K562 (cell line): ENCODE measurements around the gene RABEPK. TPM values are rescaled to one million over a fixed set of nuclear protein-coding genes. Genes with fewer than 3 reads are reported as not detected.

Experiments
- ATAC-seq: fragments of 200-7000 bp; cut with Tn5 transposase; 3 replicates; pipeline ENCODE4 v1.9.1; 2020; ENCODE audit warnings: moderate library complexity
- BruUV-seq: library from RNA; stranded (reverse); fragments of 400-500 nt; replicated peaks from 2 replicates; lab custom pipeline; 2021; lab: Mats Ljungman, UMichigan
- CTCF ChIA-PET: fragments of 300-600 bp; formaldehyde crosslinking; extraction: SDS; loops from one replicate; lab custom pipeline; 2021; ENCODE audit warnings: low intra/inter-chr PET ratio; lab: Yijun Ruan, JAX
- POLR2A ChIA-PET: fragments of 300-600, 350-650 bp; sonication (Branson Sonifier 250); formaldehyde crosslinking; extraction: SDS; loops from one replicate; lab custom pipeline; 2021; ENCODE audit warnings: antibody characterized with exemption, inconsistent platforms; lab: Yijun Ruan, JAX
- DNase-seq, 4 experiments: peaks; one replicate each; pipeline versions ENCODE4 v3.0.0 to v3.0.0-alpha.2; 2011 to 2018; ENCODE audit warnings: low spot score in 3 of 4, mixed read lengths in 3 of 4; ENCODE audit errors: extremely low read depth in 1 of 4
- FAIRE-seq: peaks from 2 replicates; lab custom pipeline; 2011; peaks lifted over from hg19 to GRCh38; lab: Jason Lieb, UNC
- H2AFZ ChIP-seq: 2 replicates; pipeline ENCODE4 v1.6.0; 2011; ENCODE audit warnings: low read depth, low read length, control low read depth, inconsistent platforms
- H3K27ac ChIP-seq: fragments of 200-600 bp; 3 replicates; pipeline ENCODE4 v1.8.0; 2011; ENCODE audit warnings: low read depth, mild to moderate bottlenecking, control low read depth, inconsistent platforms, low read length, moderate library complexity, mixed read lengths; ENCODE audit errors: extremely low read depth
- H3K27me3 ChIP-seq, 2 experiments: fragments of 300-600 bp in 1 of 2; 2 replicates in 1 of 2; 3 replicates in 1 of 2; pipeline versions ENCODE4 v1.6.0 to v1.8.0; 2011; ENCODE audit warnings: inconsistent platforms in 2 of 2, low read length in 2 of 2, mild to moderate bottlenecking in 1 of 2, mixed read lengths in 1 of 2, moderate library complexity in 1 of 2; ENCODE audit not compliant: control insufficient read depth in 2 of 2, insufficient read depth in 2 of 2
- H3K36me3 ChIP-seq: fragments of 300-600 bp; 3 replicates; pipeline ENCODE4 v1.8.0; 2011; ENCODE audit warnings: mild to moderate bottlenecking, low read length, inconsistent platforms; ENCODE audit not compliant: control insufficient read depth, insufficient read depth
- H3K4me1 ChIP-seq, 2 experiments: fragments of 200-600 bp in 1 of 2; replicated peaks in 1 of 2; 2 replicates in 1 of 2; 3 replicates in 1 of 2; pipeline versions ENCODE4 v1.5.1 to v1.8.0; 2011; ENCODE audit warnings: inconsistent platforms in 2 of 2, low read length in 2 of 2, mild to moderate bottlenecking in 1 of 2, mixed read lengths in 1 of 2, moderate library complexity in 1 of 2; ENCODE audit not compliant: control insufficient read depth in 2 of 2, insufficient read depth in 2 of 2
- H3K4me2 ChIP-seq: 2 replicates; pipeline ENCODE4 v1.6.1; 2011; ENCODE audit warnings: low read length, control low read depth, inconsistent platforms, mixed read lengths; ENCODE audit not compliant: insufficient read depth
- H3K4me3 ChIP-seq: fragments of 200-600 bp; sonication (generic), shearing (Covaris generic); 2 replicates; pipeline ENCODE4 v1.5.1; 2016; ENCODE audit warnings: control low read depth, inconsistent platforms
- H3K79me2 ChIP-seq: fragments of 200-600 bp; 3 replicates; pipeline ENCODE4 v1.8.0; 2011; ENCODE audit warnings: low read length, inconsistent platforms; ENCODE audit not compliant: control insufficient read depth, insufficient read depth
- H3K9ac ChIP-seq, 2 experiments: 2 replicates each; pipeline versions ENCODE4 v1.6.0 to v1.6.1; 2011; ENCODE audit warnings: low read depth in 2 of 2, low read length in 2 of 2, control low read depth in 1 of 2, inconsistent platforms in 1 of 2, mild to moderate bottlenecking in 1 of 2, mixed read lengths in 1 of 2; ENCODE audit not compliant: insufficient read depth in 1 of 2
- H3K9me1 ChIP-seq: one replicate; pipeline ENCODE4 v1.6.0; 2011; ENCODE audit warnings: inconsistent platforms, mild to moderate bottlenecking, low read length, moderate library complexity; ENCODE audit not compliant: control insufficient read depth, insufficient read depth
- H3K9me3 ChIP-seq: replicated peaks from 2 replicates; pipeline ENCODE4 v1.5.1; 2011; ENCODE audit warnings: low read depth, low read length, inconsistent platforms; ENCODE audit not compliant: control insufficient read depth, insufficient read depth
- H4K20me1 ChIP-seq: replicated peaks from 2 replicates; pipeline ENCODE4 v1.6.1; 2011; ENCODE audit warnings: low read length, inconsistent platforms, mixed read lengths; ENCODE audit not compliant: control insufficient read depth, insufficient read depth
- HCFC1 ChIP-seq: IDR thresholded peaks from 2 replicates; pipeline ENCODE4 v1.6.1; 2012; ENCODE audit warnings: low read depth, low read length, improper control_type of control experiment
- PHF8 ChIP-seq: fragments of 200-600 bp; sonication (generic); IDR thresholded peaks from 2 replicates; pipeline ENCODE4 v1.6.1; 2012; ENCODE audit warnings: mixed run types, mild to moderate bottlenecking, inconsistent platforms, low read length, moderate library complexity, borderline replicate concordance
- PRPF4 ChIP-seq: fragments of 200-400 bp; formaldehyde crosslinking; IDR thresholded peaks from one replicate; pipeline ENCODE4 v1.6.1; 2017; ENCODE audit warnings: low read length, low read depth, mild to moderate bottlenecking; ENCODE audit not compliant: insufficient read depth, poor library complexity, severe bottlenecking
- SETDB1 ChIP-seq: IDR thresholded peaks from one replicate; pipeline ENCODE4 v1.6.1; 2012; ENCODE audit warnings: low read length, control low read depth, inconsistent platforms
- WGBS: fragments of 100-300 bp; shearing (Covaris generic); methylation state at CpG from one replicate; pipeline ENCODE4 v1.1.6; 2016; ENCODE audit warnings: low coverage, mixed read lengths; ENCODE audit not compliant: insufficient coverage; ENCODE audit errors: missing lambda C conversion rate; 5-methylcytosine and 5-hydroxymethylcytosine counted together
- in situ Hi-C: fragments of 300-500 bp; cut with MboI; formaldehyde crosslinking; loops from 4 replicates; pipeline ENCODE4 v1.15.0; 2018; ENCODE audit warnings: inconsistent platforms, mixed read lengths
- intact Hi-C: fragments of 100-400 bp; cut with micrococcal nuclease; formaldehyde crosslinking; loops from 2 replicates; pipeline ENCODE4 v1.14.2; 2022
- polyA plus RNA-seq, 8 experiments: library from polyadenylated mRNA; depleted of rRNA in 4 of 8; stranded (reverse) in 5 of 8; unstranded in 3 of 8; fragments of >200 nt; fragmentation: Nextera tagmentation in 2 of 8; fragmentation: Illumina TruSeq in 1 of 8; extraction: Ambion mirVana in 2 of 8; extraction: Trizol in 1 of 8; gene quantifications; 2 replicates each; pipeline versions ENCODE4 v1.2.1 to v1.2.3, GENCODE V29; 2011 to 2014; ENCODE audit warnings: inconsistent platforms in 1 of 8, missing spikeins in 1 of 8
- total RNA-seq, 7 experiments: library from RNA; depleted of rRNA in 6 of 7; stranded (reverse); fragments of >200 nt in 6 of 7; fragmentation: Illumina TruSeq in 2 of 7; extraction: Trizol in 2 of 7; gene quantifications; 2 replicates each; pipeline versions ENCODE4 v1.2.1 to v1.2.3, GENCODE V29; 2011 to 2021; ENCODE audit warnings: low replicate concordance in 1 of 7
- TF ChIP-seq, protein P1 (sequence below): fragments of 450-650 bp; IDR thresholded peaks from 2 replicates; pipeline ENCODE4 v1.7.0; 2016; ENCODE audit warnings: borderline replicate concordance

Gene RABEPK
- total and polyA plus RNA-seq, 9 of the 15 experiments (the other 6 are each of a cell fraction or from before 2014, with no cell fraction given): 38.3 to 113 (median 52.8) TPM

DNA sequence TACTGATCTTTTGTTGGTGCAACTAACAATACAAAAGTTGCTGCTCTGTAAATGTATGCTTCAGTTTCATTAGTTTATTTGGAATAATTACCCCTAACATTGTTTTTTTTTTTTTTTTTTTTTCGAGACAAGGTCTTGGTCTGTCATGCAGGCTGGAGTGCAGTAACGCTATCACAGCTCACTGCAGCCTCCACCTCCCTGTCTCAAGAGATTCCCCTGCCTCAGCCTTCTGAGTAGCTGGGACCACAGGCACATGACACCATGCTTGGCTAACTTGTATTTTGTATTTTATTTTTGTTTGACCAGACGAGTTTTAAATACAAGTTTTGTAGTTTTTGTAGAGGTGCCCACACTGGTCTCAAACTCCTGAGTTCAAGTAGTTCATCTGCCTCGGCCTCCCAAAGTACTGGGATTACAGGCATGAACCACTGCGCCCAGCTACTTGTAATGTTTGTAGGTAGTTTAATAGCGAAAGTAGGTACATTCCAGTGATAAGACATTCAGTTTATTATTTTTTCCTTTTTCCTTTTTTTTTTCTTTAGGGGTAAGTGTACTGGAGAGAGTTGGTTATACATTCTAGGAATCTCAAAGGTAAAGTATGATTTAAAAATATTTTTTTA lies 68.2 kb downstream of the RABEPK start:
- DNase-seq: no peak
- Histone ChIP-seq H3K36me3 (peaks cover 52% of the 10 kb centered on the region; the same call in 2 of the 3 replicates), H3K27me3 (no peaks in the 10 kb centered on the region), H3K9me1 (no peaks in the 10 kb centered on the region), H3K79me2 (peaks cover 95% of the 10 kb centered on the region), H4K20me1 (no peaks in the 10 kb centered on the region), H3K4me2 (no peak overlapping the region), H3K4me1 (peaks cover 12 to 19% of the 10 kb centered on the region in 2 experiments; a peak in 4 of 5 replicates), H3K27ac (peak overlapping the region; percentile 59; the same call in 1 of the 3 replicates), H2AFZ (no peak overlapping the region), H3K4me3 (no peak overlapping the region), H3K9me3 (no peaks in the 10 kb centered on the region)
- ChIA-PET POLR2A (interaction anchor here (0.5 to 1.3 kb wide), 6 partner anchors 8 to 359 kb away, joined by 3 to 6 read pairs (median 4); partner anchors contain the start of gene HSPA5), CTCF (no interaction called here)
- in situ Hi-C loops: loop anchor here (25.0 kb wide), 1 partner anchor 1219 kb away; no protein-coding TSS in a partner anchor
- WGBS: 65% methylated on average over 5 of the region's 6 CpGs
- intact Hi-C loops: no loop called here
- ATAC-seq: peak; percentile 63
- TF ChIP-seq PRPF4 (no peak), HCFC1 (no peak), SETDB1 (no peak), PHF8 (no peak)
- TF ChIP-seq, protein P1, sequence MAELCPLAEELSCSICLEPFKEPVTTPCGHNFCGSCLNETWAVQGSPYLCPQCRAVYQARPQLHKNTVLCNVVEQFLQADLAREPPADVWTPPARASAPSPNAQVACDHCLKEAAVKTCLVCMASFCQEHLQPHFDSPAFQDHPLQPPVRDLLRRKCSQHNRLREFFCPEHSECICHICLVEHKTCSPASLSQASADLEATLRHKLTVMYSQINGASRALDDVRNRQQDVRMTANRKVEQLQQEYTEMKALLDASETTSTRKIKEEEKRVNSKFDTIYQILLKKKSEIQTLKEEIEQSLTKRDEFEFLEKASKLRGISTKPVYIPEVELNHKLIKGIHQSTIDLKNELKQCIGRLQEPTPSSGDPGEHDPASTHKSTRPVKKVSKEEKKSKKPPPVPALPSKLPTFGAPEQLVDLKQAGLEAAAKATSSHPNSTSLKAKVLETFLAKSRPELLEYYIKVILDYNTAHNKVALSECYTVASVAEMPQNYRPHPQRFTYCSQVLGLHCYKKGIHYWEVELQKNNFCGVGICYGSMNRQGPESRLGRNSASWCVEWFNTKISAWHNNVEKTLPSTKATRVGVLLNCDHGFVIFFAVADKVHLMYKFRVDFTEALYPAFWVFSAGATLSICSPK: no peak
- TF ChIP-seq, all 486 proteins: peak for 0
- H3K9ac ChIP-seq: peak overlapping the region in 1 of 2 experiments; percentile 7; a peak in 1 of 4 replicates
- no TSS peak for BruUV-seq
- no peak for FAIRE-seq
